HL-60/S4 (cell line): ENCODE results near the gene ZBTB42.

Experiments
- in situ Hi-C: fragments of 300-500 bp; cut with MboI; formaldehyde crosslinking; loops from 2 replicates; pipeline ENCODE4 v1.14.3; 2022; ENCODE audit warnings: low sequenced_read_pairs

The ZBTB42 gene

DNA sequence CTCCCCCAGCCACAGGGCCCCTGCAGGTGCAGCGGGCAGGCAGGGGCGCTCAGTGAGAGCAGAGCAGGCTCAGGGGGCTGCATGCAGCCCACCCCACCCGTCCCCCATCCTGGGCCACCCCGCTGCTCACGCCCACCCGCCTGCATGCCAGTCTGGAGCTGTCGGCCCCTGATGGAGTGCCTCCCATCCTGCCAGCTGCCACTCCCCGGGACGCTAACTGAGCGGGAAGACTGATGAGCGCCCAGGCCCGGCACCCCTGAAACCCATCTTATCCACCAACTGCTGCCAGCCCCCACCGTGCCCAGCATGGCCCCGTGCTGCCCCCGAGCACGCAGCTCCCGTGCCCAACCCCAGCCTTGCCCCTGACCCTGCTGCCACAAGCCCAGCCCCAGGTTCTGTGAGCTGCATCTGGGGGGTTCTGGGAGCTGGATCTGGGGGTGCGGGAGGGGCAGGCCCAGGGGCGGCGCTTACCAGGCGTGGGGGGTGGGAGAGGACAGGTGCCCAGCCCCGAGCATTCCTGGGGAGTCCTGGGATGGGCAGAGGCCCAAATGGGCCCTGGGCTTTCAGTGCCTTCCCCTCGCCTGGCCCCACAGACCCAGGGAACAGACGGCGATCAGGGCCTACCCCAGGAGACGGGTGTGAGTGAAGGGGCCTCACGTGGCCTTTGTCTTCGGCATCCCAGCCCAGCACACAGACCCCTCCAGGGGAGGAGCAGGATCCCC, 18.7 kb upstream of the ZBTB42 start:
- in situ Hi-C loops: no loop called here

DNA sequence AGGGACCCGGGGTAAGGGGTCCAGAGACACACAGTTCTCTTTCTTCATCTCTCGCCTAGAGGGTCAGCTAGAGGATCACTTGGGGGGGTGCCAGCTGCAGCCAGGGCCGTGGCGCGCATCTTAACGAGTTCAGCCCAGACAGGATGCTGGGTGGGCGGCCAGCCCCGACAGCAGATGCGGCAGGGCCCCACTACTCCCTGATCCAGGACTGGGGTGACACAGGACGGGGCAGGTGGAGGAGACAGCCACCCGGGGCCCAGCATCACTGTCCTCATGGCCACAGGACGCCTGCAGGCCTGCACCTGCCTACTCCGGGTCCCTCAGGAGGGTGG, 18.1 kb upstream of the ZBTB42 start:
- in situ Hi-C loops: no loop called here

DNA sequence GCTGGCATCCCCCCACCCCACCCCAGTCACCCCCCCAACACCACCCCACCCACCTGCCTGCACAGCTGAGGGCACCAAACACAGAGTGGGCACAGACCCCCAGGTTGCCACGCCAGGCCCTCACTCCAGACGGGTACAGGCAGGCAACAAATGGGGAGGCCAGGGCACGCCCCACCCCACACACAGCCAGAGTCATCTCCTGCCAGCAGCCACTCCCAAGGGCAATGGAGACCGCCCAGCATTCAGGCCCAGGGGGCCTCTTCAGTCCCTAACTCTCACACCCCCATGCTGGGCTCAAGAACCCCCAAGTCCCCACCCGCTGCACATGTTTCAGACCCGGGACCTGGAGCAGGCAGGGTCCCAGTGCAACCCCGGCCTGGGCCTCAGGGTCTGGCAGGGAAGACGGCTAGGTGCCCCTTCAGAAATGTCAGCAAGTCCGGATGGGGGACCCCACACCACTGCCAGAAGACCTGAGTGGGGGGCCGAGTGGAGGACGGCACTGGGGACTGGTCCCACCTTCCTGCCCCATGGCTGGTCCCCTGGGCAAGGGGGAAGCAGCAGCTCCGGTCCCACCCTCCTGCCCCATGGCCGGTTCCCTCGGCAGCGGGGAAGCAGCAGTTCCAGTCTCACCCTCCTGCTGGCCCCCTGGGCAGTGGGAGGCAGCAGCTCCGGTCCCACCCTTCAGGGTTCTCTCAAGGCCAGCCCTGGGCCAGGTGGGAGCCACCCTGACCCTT, 17.2 kb upstream of the ZBTB42 start:
- in situ Hi-C loops: no loop called here

DNA sequence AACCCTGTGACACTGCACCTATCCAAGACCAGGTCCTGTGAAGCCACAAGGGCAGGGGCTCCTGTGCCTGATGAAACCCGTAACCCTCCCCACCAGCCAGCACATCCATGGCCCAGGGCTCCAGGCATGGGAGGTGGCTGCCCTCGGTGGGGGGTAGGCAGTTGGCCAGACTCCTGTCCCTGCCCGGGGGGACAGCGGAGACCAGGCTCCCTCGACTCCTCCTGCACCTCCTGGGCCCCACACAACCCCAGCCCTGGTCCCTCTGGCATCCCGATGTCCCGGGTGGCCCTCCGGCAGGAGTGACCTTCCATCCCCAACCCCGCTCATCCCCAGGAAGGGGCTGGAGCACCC, 16.7 kb upstream of the ZBTB42 start:
- in situ Hi-C loops: no loop called here

DNA sequence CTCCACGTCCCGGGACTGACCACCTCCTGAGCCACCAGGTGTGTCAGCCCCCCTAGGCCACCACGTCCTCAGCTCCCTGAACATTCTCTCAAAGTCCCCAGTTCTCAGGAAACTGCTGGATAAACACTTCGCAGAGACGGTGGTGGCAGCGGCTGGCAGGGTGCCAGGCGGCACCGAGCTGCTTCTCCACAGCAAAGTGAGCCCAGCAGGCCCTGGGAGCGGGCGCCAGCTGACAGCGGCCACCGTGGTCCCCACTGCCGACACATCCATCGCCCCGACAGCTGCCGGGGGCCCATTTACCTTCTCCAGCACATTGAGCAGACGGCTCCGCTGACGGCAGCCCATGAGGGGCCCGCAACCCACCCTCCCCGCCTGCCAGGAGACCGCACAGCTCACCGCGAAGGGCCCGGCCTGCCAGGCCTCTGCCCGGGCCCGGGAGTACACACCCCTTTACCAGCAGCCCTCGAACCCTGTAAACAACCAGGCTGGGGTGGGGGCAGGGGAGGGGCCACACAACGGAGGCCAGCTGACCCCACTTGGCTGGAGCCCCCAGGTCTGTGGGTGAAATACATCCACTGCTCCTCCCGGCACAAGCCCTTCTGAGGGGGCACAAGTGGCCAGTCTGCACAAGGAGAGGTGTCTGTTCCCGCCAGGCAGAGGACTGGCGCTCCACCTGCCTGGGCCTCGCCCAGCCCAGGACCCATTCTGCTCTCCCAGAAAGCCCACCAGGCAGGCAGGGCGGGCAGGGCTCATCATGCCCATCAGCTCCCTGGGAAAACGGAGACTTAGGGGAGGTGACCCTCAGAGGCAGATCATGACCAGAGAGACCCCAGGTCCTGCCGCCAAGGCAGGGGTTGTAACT, 15.8 kb upstream of the ZBTB42 start:
- in situ Hi-C loops: no loop called here

DNA sequence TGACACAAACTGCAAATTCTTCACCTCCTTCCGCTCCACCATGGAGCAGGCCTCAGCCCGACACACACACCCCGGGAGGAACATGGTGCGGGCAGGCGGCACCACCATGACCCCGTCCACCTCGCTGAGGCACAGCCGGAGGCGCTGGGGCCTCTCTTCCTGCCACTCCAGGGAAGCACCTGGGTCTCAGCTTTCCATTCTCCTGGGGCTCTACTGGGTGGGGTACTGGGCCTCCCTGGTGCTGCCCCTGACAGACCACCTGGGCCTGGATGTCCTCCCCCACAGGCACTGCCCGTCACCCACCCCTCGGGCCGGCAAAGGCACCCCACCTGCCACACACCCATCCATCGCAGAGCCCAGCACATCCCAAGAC, 15.2 kb upstream of the ZBTB42 start:
- in situ Hi-C loops: no loop called here

DNA sequence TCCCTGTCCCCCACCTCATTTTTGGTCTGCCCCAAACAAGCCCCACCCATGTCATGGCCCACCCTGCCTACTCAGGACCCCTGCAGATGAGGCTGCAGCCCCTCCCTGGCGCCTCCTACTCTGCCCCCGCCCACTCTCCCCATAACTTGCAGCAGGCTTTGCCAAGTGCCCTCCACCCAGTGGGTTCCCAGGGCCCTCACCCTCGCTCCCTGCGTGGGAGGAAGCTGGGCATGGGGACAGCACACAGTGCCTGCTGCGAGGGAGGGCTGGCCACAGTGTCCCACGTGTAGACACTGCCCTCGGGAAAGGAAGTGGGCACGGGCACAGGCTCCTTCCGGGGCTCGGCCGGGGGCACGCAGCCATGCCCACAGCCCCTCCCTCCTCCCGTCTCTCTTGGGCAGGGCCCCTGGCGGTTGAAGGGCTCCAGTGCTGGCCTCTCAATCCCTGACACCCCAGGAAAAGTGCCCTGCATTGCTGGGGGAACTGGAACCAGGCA, 14.8 kb upstream of the ZBTB42 start:
- in situ Hi-C loops: no loop called here

DNA sequence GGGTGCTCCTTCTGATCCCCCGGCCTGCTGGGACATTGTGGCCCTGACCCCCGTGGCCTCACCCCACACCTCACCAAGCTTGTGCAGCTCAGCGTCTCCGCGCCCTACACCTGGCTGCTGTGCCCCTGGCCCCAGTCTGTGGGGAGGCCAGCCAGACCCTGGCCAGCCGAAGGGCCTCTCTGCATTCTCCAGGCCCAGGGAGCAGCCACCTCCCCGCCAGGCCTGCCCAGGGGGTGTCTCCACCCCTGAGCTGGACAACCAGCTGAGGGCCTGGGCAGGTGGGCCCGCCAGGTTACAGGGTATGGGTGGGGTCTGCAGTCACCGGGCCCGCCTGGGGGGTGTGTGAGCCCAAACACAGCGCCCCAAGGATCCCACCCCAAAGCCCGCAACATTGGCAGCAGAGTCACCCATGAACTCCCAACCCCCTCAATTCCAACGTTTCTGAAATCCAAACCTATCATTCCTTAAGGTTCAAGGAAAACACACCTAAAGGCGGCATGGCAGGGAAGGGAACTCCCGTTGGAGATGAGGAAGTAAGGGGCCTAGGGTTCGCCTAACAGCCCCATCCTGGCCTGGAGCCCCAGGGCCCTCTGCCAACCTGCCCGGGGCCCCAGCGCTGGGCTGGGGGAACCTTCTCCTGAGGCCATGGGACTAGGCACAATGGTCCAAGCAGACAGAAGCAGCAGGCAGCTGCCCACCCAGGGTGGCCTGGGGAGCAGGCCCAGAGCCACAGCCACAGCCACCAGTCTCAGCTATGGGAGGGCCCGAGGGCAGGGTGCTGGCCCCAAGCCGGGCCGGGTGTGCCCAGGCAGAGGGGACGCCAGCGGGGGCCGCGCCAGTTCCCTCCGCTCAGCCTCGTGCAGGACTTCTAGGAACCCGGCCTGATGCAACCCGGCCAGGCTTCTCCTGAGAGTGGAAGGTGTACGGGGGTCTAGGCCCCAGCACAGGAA, 13.9 kb upstream of the ZBTB42 start:
- in situ Hi-C loops: no loop called here

DNA sequence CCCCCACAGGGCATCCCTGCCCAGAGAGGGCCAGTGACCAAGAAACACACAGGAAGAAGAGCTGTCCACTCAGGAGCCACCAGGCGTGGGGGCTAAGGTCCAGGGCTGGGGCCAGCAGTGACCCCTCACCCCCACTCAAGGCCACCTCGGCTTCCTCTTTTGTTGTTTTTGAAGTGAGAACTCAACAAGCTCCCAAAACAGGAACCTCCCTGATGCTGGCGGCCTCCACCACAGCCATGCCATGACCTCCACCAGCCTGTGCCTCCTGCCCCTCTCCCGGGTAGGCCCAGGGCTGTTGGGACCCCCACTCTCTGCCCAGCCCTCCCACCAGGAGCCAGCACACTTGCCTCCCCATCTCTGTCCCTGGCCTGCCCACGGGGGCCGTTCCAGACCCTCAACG, 13.2 kb upstream of the ZBTB42 start:
- in situ Hi-C loops: no loop called here

DNA sequence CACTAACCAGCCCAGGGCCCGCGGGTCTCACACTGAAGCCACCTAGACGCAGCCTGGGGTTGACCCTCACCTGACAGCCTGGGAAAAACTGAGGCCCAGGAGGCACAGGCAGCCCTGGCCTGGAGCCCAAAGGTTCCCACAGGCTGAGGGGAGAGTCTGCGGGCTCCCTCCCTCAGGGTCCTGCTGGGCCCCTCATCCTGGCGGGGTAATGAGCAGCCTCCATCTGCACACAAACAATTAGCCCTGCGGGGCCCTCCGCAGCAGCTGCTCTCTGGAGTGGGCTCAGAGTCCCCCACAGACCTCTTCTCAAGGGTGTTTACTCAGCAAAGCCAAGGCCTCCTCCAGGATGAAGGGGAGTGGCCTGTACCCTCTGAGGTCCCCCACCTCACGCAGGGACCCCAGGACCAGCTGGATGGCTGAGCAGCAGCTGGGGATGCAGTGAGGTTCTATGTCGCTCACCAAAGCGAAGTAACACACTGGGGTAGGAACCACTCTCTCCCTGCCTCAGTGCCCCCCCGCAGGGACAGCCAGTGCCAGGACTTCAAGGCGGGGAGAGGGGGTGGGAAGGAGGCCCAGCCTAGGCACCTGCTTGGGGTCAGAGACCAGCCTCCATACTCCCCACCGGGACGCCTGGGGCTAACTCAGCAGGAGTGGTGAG, 12.6 kb upstream of the ZBTB42 start:
- in situ Hi-C loops: no loop called here

DNA sequence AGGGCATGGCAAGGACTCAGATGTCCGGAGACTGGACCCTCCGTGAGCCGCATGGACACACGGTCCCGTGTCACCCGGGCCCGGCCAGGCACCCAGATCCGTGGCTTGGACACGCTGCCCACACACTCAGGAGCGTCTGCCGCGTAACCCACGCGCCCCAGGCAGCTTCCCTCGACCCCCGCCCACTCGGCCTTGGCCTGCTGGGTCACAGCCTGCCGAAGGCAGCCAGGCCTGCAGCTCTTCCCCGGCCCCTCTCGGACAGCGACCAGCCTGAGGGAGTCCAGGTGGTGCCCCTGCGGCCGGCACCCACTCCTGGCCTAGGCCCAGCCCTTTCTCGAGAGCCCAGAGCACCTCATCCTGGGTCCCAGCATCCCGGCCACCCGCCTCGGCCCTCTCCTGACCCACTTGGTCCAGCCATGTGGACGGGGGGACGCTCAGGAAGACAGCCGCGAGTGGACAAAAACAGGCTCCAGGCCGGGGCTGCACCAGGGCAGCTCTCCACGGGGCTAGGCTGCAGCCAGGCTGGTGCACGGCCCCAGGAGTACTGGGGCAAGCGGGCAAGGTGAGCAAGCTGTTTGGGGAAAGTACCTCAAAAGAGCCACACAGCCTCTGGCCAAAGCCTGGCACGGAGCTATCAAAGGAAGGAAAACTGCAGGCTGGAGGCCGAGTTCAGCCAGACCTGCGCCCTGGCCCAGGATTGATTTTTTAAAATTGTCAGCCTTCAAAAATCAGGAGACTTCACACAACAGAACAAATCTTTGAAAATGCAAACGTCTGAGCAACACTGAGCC, 11.8 kb upstream of the ZBTB42 start:
- in situ Hi-C loops: no loop called here

DNA sequence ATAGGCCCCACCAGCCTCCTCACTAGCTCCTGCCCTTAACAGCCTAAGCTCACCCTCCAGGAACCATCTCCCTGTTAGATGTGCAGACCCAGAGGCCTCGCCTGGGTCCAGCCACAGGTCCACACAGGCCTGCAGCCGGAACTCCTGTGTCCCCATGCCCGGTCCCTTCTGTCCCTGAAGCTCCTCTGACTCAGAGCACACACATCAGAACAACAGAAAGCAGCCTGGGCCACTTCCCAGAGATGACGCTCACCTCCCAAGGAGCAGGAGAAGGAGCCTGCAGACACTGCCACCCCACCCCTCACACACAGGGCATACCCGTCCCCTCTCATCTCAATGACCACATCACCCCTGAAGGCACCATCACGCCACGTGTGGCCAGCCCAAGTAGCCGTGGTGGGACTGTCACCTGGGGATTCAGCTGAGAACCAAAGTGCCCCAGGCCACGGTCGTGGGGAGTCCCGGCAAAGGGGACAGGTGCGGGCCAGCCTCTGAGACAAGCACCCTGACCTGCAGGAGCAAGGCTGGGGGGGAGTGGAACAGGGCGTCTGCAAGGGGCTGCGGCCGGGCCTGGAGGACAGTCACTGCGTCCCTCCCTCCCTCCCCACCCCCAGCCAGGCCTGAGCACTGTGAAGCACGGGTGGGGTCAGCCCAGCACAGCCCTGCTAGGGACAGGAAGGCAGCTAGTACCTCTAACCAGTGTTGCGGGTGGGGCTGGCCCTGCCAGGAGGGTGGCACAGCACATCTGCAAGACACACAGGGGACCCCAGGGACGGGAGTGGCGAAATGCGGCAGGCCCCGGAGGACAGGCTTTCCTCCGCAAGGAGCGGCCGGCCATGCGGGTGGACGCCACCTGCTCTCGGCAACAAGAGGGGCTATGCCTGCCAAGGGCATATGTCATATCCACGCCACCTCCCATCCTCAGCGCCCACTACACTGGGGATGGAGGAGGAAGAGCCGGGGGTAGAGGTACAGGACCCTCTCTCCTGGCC, 10.9 kb upstream of the ZBTB42 start:
- in situ Hi-C loops: no loop called here

DNA sequence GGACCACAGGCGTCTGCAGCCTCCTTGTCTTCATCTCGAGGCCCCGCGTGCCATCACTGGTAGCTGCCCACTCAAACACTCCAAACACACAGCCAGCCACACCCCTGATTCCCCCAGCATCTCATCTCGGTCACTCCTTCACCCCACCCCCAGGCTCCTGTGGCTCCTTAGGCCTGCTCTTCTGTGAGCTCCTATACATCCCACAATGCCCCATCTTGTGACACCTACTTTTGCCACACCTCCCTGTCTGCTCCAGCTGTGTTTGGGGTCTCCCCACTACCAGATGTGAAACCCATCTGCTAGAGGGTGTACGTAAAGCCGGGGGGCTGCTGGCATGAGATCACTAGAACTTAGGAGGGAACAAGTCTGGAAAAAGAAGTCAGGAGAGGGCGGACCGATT, 9.5 kb upstream of the ZBTB42 start:
- in situ Hi-C loops: no loop called here

DNA sequence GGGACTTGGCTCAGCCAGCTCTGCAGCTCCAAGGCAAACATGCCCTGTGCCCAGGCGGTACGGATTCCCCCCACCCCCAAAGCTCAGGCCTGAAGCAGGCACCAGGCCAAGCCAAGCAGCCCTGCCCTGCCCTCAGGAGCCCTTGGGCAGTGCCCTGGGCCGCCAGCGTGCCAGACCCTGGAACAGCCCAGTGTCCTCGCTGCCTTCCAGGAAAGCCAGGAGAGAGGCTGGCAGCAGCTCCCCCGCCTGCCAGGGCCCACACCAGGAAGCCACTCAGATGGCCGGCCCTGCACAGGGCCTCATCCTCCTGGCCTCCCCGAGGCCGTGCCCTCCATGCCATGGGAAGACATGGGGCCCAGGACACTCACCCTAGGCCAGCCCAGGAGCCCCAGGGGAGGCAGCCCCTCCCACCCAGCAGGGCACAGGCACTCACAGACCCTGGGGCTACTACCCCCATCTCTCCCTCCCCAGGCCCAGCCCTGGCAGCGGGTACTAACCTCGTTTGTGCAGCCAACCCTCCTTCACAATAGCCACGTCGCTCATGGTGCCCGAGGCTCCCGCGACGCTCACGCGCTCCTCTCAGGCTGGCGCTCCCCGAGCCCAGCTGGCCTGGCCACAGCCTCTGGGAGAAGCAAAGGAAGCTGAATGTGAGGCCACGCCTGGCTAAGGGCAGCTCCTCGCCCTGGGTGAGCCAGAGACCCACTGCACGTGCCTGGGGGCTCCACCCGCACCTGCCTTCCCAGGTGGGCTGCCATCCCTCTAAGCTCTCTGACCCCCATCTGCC, 8.6 kb upstream of the ZBTB42 start:
- in situ Hi-C loops: no loop called here

DNA sequence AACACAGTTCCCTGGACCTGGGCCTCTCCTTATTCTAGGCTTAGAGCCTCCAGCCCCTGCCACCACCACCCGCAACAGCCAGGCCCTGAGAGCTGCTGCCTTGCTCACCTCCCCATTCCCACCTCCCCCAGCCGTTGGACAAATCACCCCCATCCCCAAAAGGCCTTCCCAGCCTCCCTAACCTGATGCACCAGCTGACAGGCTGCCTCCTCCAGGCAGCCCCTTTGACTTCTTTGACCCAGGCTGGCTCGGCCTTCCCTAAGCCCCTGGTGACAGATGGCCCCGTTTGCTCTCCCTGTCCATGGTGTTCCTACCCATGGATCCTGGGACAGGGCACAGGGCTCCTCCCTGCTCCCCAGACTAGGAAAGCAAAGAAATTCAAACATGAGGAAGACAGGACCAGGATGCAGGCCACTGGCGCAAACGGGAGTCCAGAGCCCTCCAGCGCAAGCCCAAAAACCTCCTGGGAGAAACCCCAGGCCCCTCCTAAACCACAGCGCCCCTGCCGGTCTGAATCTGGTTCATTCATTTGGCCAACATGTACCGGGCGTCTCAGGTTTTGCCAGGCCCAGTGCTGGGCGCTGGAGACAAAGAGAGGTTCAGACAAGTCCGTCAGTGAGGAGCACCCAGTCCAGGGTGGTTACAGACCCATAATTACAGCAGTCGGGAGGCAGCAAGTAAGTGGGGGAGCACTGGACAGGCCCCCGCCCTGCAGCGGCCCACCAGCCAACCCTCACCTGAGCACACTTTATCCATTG, 7.8 kb upstream of the ZBTB42 start:
- in situ Hi-C loops: no loop called here

DNA sequence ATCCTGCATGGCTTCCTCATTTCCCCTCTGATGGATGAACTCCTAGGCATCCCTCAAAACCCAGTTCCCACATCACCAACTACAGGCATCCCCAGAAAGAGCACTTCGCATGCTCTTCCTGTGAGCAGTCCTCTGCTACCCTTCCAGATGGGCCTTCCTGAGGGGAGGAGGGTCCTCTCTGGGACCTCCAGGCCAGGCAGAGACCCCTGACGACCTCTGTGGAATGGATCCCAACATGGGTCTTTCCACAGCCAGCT, 7.3 kb upstream of the ZBTB42 start:
- in situ Hi-C loops: no loop called here

DNA sequence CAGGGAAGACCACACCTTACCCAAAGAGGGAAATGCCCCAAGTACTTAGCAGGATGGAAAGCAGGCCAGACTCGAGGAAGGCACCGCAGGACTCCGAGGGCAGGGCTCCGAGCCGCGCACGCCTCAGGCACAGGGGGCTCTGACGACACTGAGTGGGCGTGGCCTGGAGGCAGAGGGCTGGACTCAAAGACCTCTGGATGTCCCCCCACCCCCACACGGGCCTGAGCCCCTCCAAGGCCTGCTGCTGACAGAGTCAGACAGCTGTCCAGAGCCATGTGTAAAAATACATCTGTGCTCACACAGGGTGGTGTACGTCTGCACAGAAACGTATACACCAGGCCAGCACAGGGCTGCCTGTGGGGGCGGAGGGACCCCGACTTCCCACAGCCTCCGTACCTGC, 6.8 kb upstream of the ZBTB42 start:
- in situ Hi-C loops: no loop called here
